HepG2 (cell line): ENCODE data around the gene BTD. TPM values are rescaled to one million over a fixed set of nuclear protein-coding genes. Genes with fewer than 3 reads are reported as not detected.

ENCODE experiments used
- ATAC-seq: fragments of 200-7000 bp; cut with Tn5 transposase; 3 replicates; pipeline ENCODE4 v1.9.1; 2020; ENCODE audit warnings: mild to moderate bottlenecking, moderate library complexity
- BruUV-seq: library from RNA; stranded (reverse); fragments of 400-500 nt; replicated peaks from 2 replicates; lab custom pipeline; 2021; lab: Mats Ljungman, UMichigan
- CTCF ChIA-PET: fragments of 300-600 bp; formaldehyde crosslinking; extraction: SDS; loops from one replicate; lab custom pipeline; 2021; ENCODE audit warnings: low total read pairs, inconsistent platforms, low intra/inter-chr PET ratio; lab: Yijun Ruan, JAX
- POLR2A ChIA-PET: fragments of 350-600 bp; sonication (Branson Sonifier 250); formaldehyde crosslinking; loops from one replicate; lab custom pipeline; 2020; ENCODE audit warnings: antibody characterized with exemption, inconsistent platforms; lab: Yijun Ruan, JAX
- DNase-seq: peaks from one replicate; pipeline ENCODE4 v3.0.0-alpha.2; 2015; ENCODE audit warnings: low spot score
- FAIRE-seq: peaks from 3 replicates; lab custom pipeline; 2011; peaks lifted over from hg19 to GRCh38; lab: Jason Lieb, UNC
- H2AFZ ChIP-seq: one replicate; pipeline ENCODE4 v1.6.1; 2011; ENCODE audit warnings: low read length, inconsistent platforms
- H3K27ac ChIP-seq: fragments of 300-600 bp; 3 replicates; pipeline ENCODE4 v1.8.0; 2011; ENCODE audit warnings: mixed run types, mild to moderate bottlenecking, mixed read lengths, low read length, inconsistent platforms; ENCODE audit not compliant: insufficient read depth; ENCODE audit errors: extremely low read length
- H3K27me3 ChIP-seq, 2 experiments: fragments of 200-600 bp in 1 of 2; 2 replicates in 1 of 2; 3 replicates in 1 of 2; pipeline versions ENCODE4 v1.6.0 to v1.8.0; 2011; ENCODE audit warnings: low read length in 2 of 2, mild to moderate bottlenecking in 2 of 2, moderate library complexity in 2 of 2, inconsistent platforms in 1 of 2; ENCODE audit not compliant: insufficient read depth in 2 of 2, control insufficient read depth in 1 of 2
- H3K36me3 ChIP-seq, 2 experiments: fragments of 200-600 bp in 1 of 2; replicated peaks in 1 of 2; 2 replicates in 1 of 2; 3 replicates in 1 of 2; pipeline versions ENCODE4 v1.5.1 to v1.8.0; 2011; ENCODE audit warnings: low read length in 2 of 2, inconsistent platforms in 1 of 2; ENCODE audit not compliant: insufficient read depth in 2 of 2, control insufficient read depth in 1 of 2
- H3K4me1 ChIP-seq: 2 replicates; pipeline ENCODE4 v1.5.1; 2012; ENCODE audit warnings: low read length, inconsistent platforms; ENCODE audit not compliant: insufficient read depth
- H3K4me2 ChIP-seq: 2 replicates; pipeline ENCODE4 v1.6.0; 2011; ENCODE audit warnings: low read depth, low read length, inconsistent platforms
- H3K4me3 ChIP-seq, 3 experiments: fragments of 200-600 bp in 1 of 3; sonication (generic), shearing (Covaris generic) in 1 of 3; replicated peaks in 1 of 3; 2 replicates each; pipeline ENCODE4 v1.5.1; 2011 to 2016; ENCODE audit warnings: low read length in 3 of 3, inconsistent platforms in 2 of 3, low read depth in 2 of 3, mild to moderate bottlenecking in 2 of 3, control low read depth in 1 of 3, mixed read lengths in 1 of 3; ENCODE audit not compliant: insufficient read depth in 1 of 3
- H3K79me2 ChIP-seq: one replicate; pipeline ENCODE4 v1.6.1; 2011; ENCODE audit warnings: low read length, inconsistent platforms; ENCODE audit not compliant: insufficient read depth
- H3K9ac ChIP-seq: 2 replicates; pipeline ENCODE4 v1.6.0; 2011; ENCODE audit warnings: mild to moderate bottlenecking, low read depth, low read length, inconsistent platforms; ENCODE audit not compliant: insufficient read depth
- H3K9me3 ChIP-seq: 2 replicates; pipeline ENCODE4 v1.5.1; 2012; ENCODE audit warnings: mild to moderate bottlenecking, low read length
- H4K20me1 ChIP-seq: 2 replicates; pipeline ENCODE4 v1.6.0; 2011; ENCODE audit warnings: inconsistent platforms, mild to moderate bottlenecking, low read length, moderate library complexity; ENCODE audit not compliant: insufficient read depth
- E2F2 ChIP-seq: sonication (generic); formaldehyde crosslinking; IDR thresholded peaks from 2 replicates; pipeline ENCODE4 v1.4.0; 2020; ENCODE audit warnings: missing genetic modification reagents, borderline replicate concordance
- NFKB2 ChIP-seq: sonication (generic); formaldehyde crosslinking; IDR thresholded peaks from 2 replicates; pipeline ENCODE4 v1.4.0; 2020; ENCODE audit warnings: missing genetic modification reagents, borderline replicate concordance
- NFRKB ChIP-seq: fragments of 450-650 bp; IDR thresholded peaks from 2 replicates; pipeline ENCODE4 v1.6.1; 2017
- SPEN ChIP-seq: sonication (generic); formaldehyde crosslinking; IDR thresholded peaks from 2 replicates; pipeline ENCODE4 v1.5.1; 2020; ENCODE audit warnings: low read depth, mild to moderate bottlenecking, missing genetic modification reagents
- TFE3 ChIP-seq: IDR thresholded peaks from 2 replicates; pipeline ENCODE4 v1.6.1; 2016
- TRAFD1 ChIP-seq: sonication (generic); formaldehyde crosslinking; IDR thresholded peaks from 2 replicates; pipeline ENCODE4 v1.5.1; 2020; ENCODE audit warnings: missing genetic modification reagents, mild to moderate bottlenecking, borderline replicate concordance
- ZFY ChIP-seq: sonication (generic); formaldehyde crosslinking; IDR thresholded peaks from 2 replicates; pipeline ENCODE4 v1.4.0; 2020; ENCODE audit warnings: missing genetic modification reagents
- ZMAT5 ChIP-seq: sonication (generic); formaldehyde crosslinking; IDR thresholded peaks from 2 replicates; pipeline ENCODE4 v1.5.0; 2020; ENCODE audit warnings: mild to moderate bottlenecking, low read depth, missing genetic modification reagents, borderline replicate concordance
- ZNF530 ChIP-seq: sonication (generic); formaldehyde crosslinking; IDR thresholded peaks from 2 replicates; pipeline ENCODE4 v1.5.0; 2020; ENCODE audit warnings: low read depth, mild to moderate bottlenecking, missing genetic modification reagents
- ZNF557 ChIP-seq: sonication (generic); formaldehyde crosslinking; IDR thresholded peaks from 2 replicates; pipeline ENCODE4 v1.4.0; 2020; ENCODE audit warnings: missing genetic modification reagents
- ZNF878 ChIP-seq: sonication (generic); formaldehyde crosslinking; IDR thresholded peaks from 2 replicates; pipeline ENCODE4 v1.8.1; 2023; ENCODE audit warnings: mild to moderate bottlenecking, missing genetic modification reagents, moderate library complexity
- WGBS: methylation state at CpG from one replicate; pipeline ENCODE4 v1.1.6; 2017; ENCODE audit warnings: low lambda C conversion rate; 5-methylcytosine and 5-hydroxymethylcytosine counted together
- in situ Hi-C: cut with HindIII; loops from 2 replicates; pipeline ENCODE4 v1.10.0; 2017; ENCODE audit warnings: low pct_unique_long_range_greater_than_20kb; ENCODE audit not compliant: extremely low pct_ligation_motif_present
- intact Hi-C: fragments of 100-400 bp; cut with micrococcal nuclease; formaldehyde crosslinking; loops from one replicate; pipeline ENCODE4 v1.10.0; 2022; ENCODE audit not compliant: unreplicated experiment
- polyA plus RNA-seq, 8 experiments: library from polyadenylated mRNA; depleted of rRNA in 3 of 8; stranded (reverse) in 7 of 8; unstranded in 1 of 8; fragments of >200 nt; fragmentation: Illumina TruSeq in 4 of 8; extraction: Trizol in 4 of 8; gene quantifications; 2 replicates each; pipeline versions ENCODE4 v1.2.1 to v1.2.3, GENCODE V29; 2011 to 2016; ENCODE audit warnings: low read depth in 4 of 8, missing spikeins in 1 of 8, mixed read lengths in 1 of 8; ENCODE audit not compliant: insufficient read depth in 1 of 8
- total RNA-seq, 5 experiments: library from RNA; depleted of rRNA; stranded (reverse); fragments of >200 nt; fragmentation: Illumina TruSeq; extraction: Trizol; gene quantifications; 2 replicates each; pipeline ENCODE4 v1.2.3, GENCODE V29; 2016; ENCODE audit warnings: low read depth in 1 of 5
- TF ChIP-seq, protein P1 (sequence below): sonication (generic); formaldehyde crosslinking; IDR thresholded peaks from 2 replicates; pipeline ENCODE4 v1.5.0; 2020; ENCODE audit warnings: missing genetic modification reagents
- TF ChIP-seq, protein P2 (sequence below): sonication (generic); formaldehyde crosslinking; IDR thresholded peaks from 2 replicates; pipeline ENCODE4 v1.5.1; 2020; ENCODE audit warnings: mild to moderate bottlenecking, missing genetic modification reagents

BTD gene
- total and polyA plus RNA-seq, 2 of the 13 experiments (the other 11 are each of a cell fraction or from before 2014, with no cell fraction given), result 15.7 to 35.5 TPM

GRCh38 chr3:15676259-15676658 lies 74.7 kb downstream of the BTD start (continued):
- TF ChIP-seq, protein P1, sequence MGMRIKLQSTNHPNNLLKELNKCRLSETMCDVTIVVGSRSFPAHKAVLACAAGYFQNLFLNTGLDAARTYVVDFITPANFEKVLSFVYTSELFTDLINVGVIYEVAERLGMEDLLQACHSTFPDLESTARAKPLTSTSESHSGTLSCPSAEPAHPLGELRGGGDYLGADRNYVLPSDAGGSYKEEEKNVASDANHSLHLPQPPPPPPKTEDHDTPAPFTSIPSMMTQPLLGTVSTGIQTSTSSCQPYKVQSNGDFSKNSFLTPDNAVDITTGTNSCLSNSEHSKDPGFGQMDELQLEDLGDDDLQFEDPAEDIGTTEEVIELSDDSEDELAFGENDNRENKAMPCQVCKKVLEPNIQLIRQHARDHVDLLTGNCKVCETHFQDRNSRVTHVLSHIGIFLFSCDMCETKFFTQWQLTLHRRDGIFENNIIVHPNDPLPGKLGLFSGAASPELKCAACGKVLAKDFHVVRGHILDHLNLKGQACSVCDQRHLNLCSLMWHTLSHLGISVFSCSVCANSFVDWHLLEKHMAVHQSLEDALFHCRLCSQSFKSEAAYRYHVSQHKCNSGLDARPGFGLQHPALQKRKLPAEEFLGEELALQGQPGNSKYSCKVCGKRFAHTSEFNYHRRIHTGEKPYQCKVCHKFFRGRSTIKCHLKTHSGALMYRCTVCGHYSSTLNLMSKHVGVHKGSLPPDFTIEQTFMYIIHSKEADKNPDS (CRISPR knock-in tag), result no peak

DNA sequence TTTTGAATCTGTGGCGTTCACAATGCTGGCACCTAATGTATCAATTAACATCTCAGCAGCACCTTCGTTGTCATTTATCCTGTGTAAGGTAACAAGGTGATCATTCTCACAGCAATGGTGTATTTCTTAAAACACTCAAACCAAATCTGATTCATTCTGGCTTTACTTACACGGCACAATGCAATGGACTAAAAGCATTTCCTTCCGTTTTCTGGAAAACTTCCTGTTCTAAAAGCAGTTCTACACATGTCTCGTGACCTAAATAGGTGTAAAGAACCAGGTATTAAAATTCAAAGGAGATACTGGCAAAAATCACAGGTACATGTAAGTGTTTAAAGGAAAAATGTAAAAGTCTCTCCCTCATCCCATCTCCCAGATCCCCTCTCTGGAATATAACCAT lies 77.8 kb downstream of the BTD start:
- H3K79me2 ChIP-seq, result no peaks in the 10 kb centered on the region
- TF ChIP-seq ZNF530 (CRISPR knock-in tag), result no peak
- TF ChIP-seq NFRKB, result no peak
- TF ChIP-seq, protein P2, sequence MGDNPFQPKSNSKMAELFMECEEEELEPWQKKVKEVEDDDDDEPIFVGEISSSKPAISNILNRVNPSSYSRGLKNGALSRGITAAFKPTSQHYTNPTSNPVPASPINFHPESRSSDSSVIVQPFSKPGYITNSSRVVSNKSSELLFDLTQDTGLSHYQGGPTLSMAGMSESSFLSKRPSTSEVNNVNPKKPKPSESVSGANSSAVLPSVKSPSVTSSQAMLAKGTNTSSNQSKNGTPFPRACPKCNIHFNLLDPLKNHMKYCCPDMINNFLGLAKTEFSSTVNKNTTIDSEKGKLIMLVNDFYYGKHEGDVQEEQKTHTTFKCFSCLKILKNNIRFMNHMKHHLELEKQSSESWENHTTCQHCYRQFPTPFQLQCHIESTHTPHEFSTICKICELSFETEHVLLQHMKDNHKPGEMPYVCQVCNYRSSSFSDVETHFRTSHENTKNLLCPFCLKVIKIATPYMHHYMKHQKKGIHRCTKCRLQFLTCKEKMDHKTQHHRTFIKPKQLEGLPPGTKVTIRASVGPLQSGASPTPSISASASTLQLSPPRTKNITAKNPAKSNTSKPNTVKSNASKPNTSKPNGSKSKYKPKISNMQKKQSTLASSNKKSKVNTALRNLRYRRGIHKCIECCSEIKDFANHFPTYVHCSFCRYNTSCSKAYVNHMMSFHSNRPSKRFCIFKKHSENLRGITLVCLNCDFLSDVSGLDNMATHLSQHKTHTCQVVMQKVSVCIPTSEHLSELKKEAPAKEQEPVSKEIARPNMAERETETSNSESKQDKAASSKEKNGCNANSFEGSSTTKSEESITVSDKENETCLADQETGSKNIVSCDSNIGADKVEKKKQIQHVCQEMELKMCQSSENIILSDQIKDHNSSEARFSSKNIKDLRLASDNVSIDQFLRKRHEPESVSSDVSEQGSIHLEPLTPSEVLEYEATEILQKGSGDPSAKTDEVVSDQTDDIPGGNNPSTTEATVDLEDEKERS, result no peak
- no peak for TF ChIP-seq ZNF878 (CRISPR knock-in tag)
- no peak for TF ChIP-seq ZMAT5 (CRISPR knock-in tag)
- TF ChIP-seq TRAFD1, result no peak
- no peak for TF ChIP-seq SPEN (CRISPR knock-in tag)
- TF ChIP-seq ZNF557 (CRISPR knock-in tag), result no peak
- TF ChIP-seq TFE3 (CRISPR knock-in tag), result no peak
- no peak for TF ChIP-seq E2F2
- no peak for TF ChIP-seq NFKB2 (CRISPR knock-in tag)
- no peak for TF ChIP-seq ZFY (CRISPR knock-in tag)

More for the DNA sequence above, 77.8 kb downstream of the BTD start:
- ChIA-PET CTCF (no interaction called here), POLR2A (no interaction called here)
- no peaks in the 10 kb centered on the region for H3K27me3 ChIP-seq
- H3K4me2 ChIP-seq, result no peak overlapping the region
- 98% methylated on average over 5 of the region's 5 CpGs for WGBS
- in situ Hi-C loops, result no loop called here
- BruUV-seq, result no TSS peak
- DNase-seq (no peak), FAIRE-seq (no peak), ATAC-seq (no peak)
- no peaks in the 10 kb centered on the region for H3K4me1 ChIP-seq
- H3K4me3 ChIP-seq, result no peak overlapping the region
- peaks cover 2 to 59% of the 10 kb centered on the region in 2 experiments for H3K36me3 ChIP-seq
- H3K9ac ChIP-seq, result no peak overlapping the region
- H4K20me1 ChIP-seq, result no peaks in the 10 kb centered on the region
- intact Hi-C loops, result no loop called here
- H3K9me3 ChIP-seq, result no peaks in the 10 kb centered on the region
- no peak overlapping the region for H3K27ac ChIP-seq
- no peak overlapping the region for H2AFZ ChIP-seq
